SK-N-SH (cell line): ENCODE measurements around the gene AGK. TPM values are rescaled to one million over a fixed set of nuclear protein-coding genes. Genes with fewer than 3 reads are reported as not detected.

ENCODE experiments used
- CTCF ChIA-PET: fragments of 300-600, 350-600 bp; formaldehyde crosslinking; extraction: SDS; loops from one replicate; lab custom pipeline; 2021; lab: Yijun Ruan, JAX
- POLR2A ChIA-PET: fragments of 350-600 bp; sonication (Branson Sonifier 250); formaldehyde crosslinking; extraction: SDS; loops from one replicate; lab custom pipeline; 2020; ENCODE audit warnings: antibody characterized with exemption, inconsistent platforms; lab: Yijun Ruan, JAX
- DNase-seq: peaks from one replicate; pipeline ENCODE4 v3.0.0; 2012
- H2AFZ ChIP-seq: fragments of 200-600 bp; sonication (generic); 2 replicates; pipeline ENCODE4 v1.8.1; 2016; ENCODE audit warnings: antibody characterized with exemption, mild to moderate bottlenecking, low read depth
- H3F3A ChIP-seq: fragments of 200-600 bp; sonication (generic); replicated peaks from 2 replicates; pipeline ENCODE3; 2016; ENCODE audit warnings: antibody characterized with exemption, mild to moderate bottlenecking; ENCODE audit not compliant: insufficient read depth
- H3K27ac ChIP-seq, 2 experiments: fragments of 200-500 bp in 1 of 2; fragments of 200-600 bp in 1 of 2; sonication (Bioruptor generic) in 1 of 2; sonication (generic), shearing (Covaris generic) in 1 of 2; 2 replicates each; pipeline versions ENCODE4 v1.5.1 to v1.6.1; 2014 to 2016; ENCODE audit warnings: low read depth in 2 of 2, inconsistent platforms in 1 of 2, low read length in 1 of 2, mild to moderate bottlenecking in 1 of 2, mixed read lengths in 1 of 2
- H3K27me3 ChIP-seq: fragments of 200-600 bp; sonication (generic), shearing (Covaris generic); 2 replicates; pipeline ENCODE4 v1.6.1; 2016; ENCODE audit warnings: mixed run types; ENCODE audit not compliant: insufficient read depth
- H3K36me3 ChIP-seq, 2 experiments: fragments of 200-500 bp in 1 of 2; fragments of 200-600 bp in 1 of 2; sonication (Bioruptor generic) in 1 of 2; sonication (generic) in 1 of 2; replicated peaks in 1 of 2; 2 replicates each; pipeline versions ENCODE3 to v1.5.1; 2014 to 2016; ENCODE audit warnings: low read length in 1 of 2, mild to moderate bottlenecking in 1 of 2; ENCODE audit not compliant: insufficient read depth in 2 of 2, control insufficient read depth in 1 of 2
- H3K4me1 ChIP-seq, 2 experiments: fragments of 200-500 bp in 1 of 2; fragments of 200-600 bp in 1 of 2; sonication (Bioruptor generic) in 1 of 2; sonication (generic), shearing (Covaris generic) in 1 of 2; 2 replicates each; pipeline versions ENCODE4 v1.5.1 to v1.6.1; 2014 to 2016; ENCODE audit warnings: low read depth in 1 of 2, low read length in 1 of 2, mixed run types in 1 of 2; ENCODE audit not compliant: insufficient read depth in 2 of 2, control insufficient read depth in 1 of 2
- H3K4me2 ChIP-seq: fragments of 200-600 bp; sonication (generic), shearing (Covaris generic); 2 replicates; pipeline ENCODE4 v1.6.1; 2017; ENCODE audit warnings: mixed run types
- H3K4me3 ChIP-seq, 2 experiments: fragments of 200-500 bp in 1 of 2; fragments of 200-600 bp in 1 of 2; sonication (Bioruptor generic) in 1 of 2; sonication (generic), shearing (Covaris generic) in 1 of 2; 2 replicates each; pipeline versions ENCODE4 v1.5.1 to v1.8.1; 2014 to 2016; ENCODE audit warnings: low read depth in 2 of 2, inconsistent platforms in 1 of 2, low read length in 1 of 2, mild to moderate bottlenecking in 1 of 2, mixed read lengths in 1 of 2, moderate library complexity in 1 of 2
- H3K79me2 ChIP-seq: fragments of 200-600 bp; sonication (generic); 2 replicates; pipeline ENCODE4 v1.8.1; 2017; ENCODE audit warnings: mild to moderate bottlenecking; ENCODE audit not compliant: insufficient read depth
- H3K9ac ChIP-seq: fragments of 200-600 bp; sonication (generic); 2 replicates; pipeline ENCODE4 v1.6.1; 2017; ENCODE audit warnings: mixed run types
- H3K9me2 ChIP-seq: fragments of 200-600 bp; sonication (generic); 2 replicates; pipeline ENCODE4 v1.6.1; 2017; ENCODE audit warnings: mixed run types
- H3K9me3 ChIP-seq: fragments of 200-600 bp; sonication (generic); 2 replicates; pipeline ENCODE4 v1.6.1; 2017; ENCODE audit warnings: mixed run types, mild to moderate bottlenecking, moderate library complexity
- H4K20me1 ChIP-seq: fragments of 200-600 bp; sonication (generic); 2 replicates; pipeline ENCODE4 v1.6.1; 2017; ENCODE audit warnings: mild to moderate bottlenecking, mixed run types; ENCODE audit not compliant: insufficient read depth
- CHD2 ChIP-seq: fragments of 150-350 bp; IDR thresholded peaks from 2 replicates; pipeline ENCODE4 v1.6.1; 2018; ENCODE audit warnings: low read length; ENCODE audit not compliant: partially characterized antibody
- ELF1 ChIP-seq: IDR thresholded peaks from 2 replicates; pipeline ENCODE4 v1.4.0; 2012
- EP300 ChIP-seq, 2 experiments: IDR thresholded peaks; 2 replicates each; pipeline versions ENCODE4 v1.4.0 to v1.6.1; 2012; ENCODE audit warnings: borderline replicate concordance in 1 of 2, low read depth in 1 of 2, low read length in 1 of 2
- EZH2phosphoT487 ChIP-seq: fragments of 200-600 bp; sonication (generic); IDR thresholded peaks from 2 replicates; pipeline ENCODE4 v1.6.1; 2017; ENCODE audit warnings: low read depth, mixed run types, mild to moderate bottlenecking, antibody characterized with exemption, moderate library complexity, borderline replicate concordance
- FOXM1 ChIP-seq: IDR thresholded peaks from 2 replicates; pipeline ENCODE4 v1.4.0; 2012; ENCODE audit warnings: low read depth, mild to moderate bottlenecking
- NFIC ChIP-seq: IDR thresholded peaks from 2 replicates; pipeline ENCODE4 v1.4.0; 2012; ENCODE audit warnings: borderline replicate concordance
- NRF1 ChIP-seq: IDR thresholded peaks from 2 replicates; pipeline ENCODE4 v1.6.1; 2012; ENCODE audit warnings: low read depth, mild to moderate bottlenecking, low read length
- PBX3 ChIP-seq: IDR thresholded peaks from 2 replicates; pipeline ENCODE4; 2012
- RCOR1 ChIP-seq: fragments of 150-350 bp; IDR thresholded peaks from 2 replicates; pipeline ENCODE4 v1.6.1; 2017; ENCODE audit warnings: antibody characterized with exemption, low read length
- RFX5 ChIP-seq: IDR thresholded peaks from 2 replicates; pipeline ENCODE4 v1.6.1; 2012; ENCODE audit warnings: mild to moderate bottlenecking, improper control_type of control experiment, low read length
- SMC3 ChIP-seq: IDR thresholded peaks from 2 replicates; pipeline ENCODE4 v1.6.1; 2012; ENCODE audit warnings: low read depth, low read length, improper control_type of control experiment
- TAF1 ChIP-seq: IDR thresholded peaks from 2 replicates; pipeline ENCODE4 v1.6.1; 2012; ENCODE audit warnings: low read depth, mild to moderate bottlenecking, low read length, moderate library complexity, borderline replicate concordance
- TCF12 ChIP-seq: IDR thresholded peaks from 2 replicates; pipeline ENCODE4 v1.4.0; 2012
- WGBS: methylation state at CpG from one replicate; pipeline ENCODE4 v1.1.6; 2017; ENCODE audit warnings: low lambda C conversion rate; 5-methylcytosine and 5-hydroxymethylcytosine counted together
- polyA plus RNA-seq, 3 experiments: library from polyadenylated mRNA; depleted of rRNA; stranded (reverse); fragments of >200 nt; gene quantifications; 2 replicates each; pipeline ENCODE4 v1.2.3, GENCODE V29; 2012

The AGK gene
- polyA plus RNA-seq, 1 of the 3 experiments (the other 2 are of a cell fraction): 45.7 TPM

- no peak for DNase-seq
- no peak for TF ChIP-seq FOXM1
- TF ChIP-seq PBX3: no peak
- no peak for TF ChIP-seq ELF1
- no peak for TF ChIP-seq TCF12
- TF ChIP-seq EZH2phosphoT487: no peak
- no peak for TF ChIP-seq NRF1
- no peak for TF ChIP-seq SMC3
- POLR2A ChIA-PET: no interaction called here
- Histone ChIP-seq H4K20me1 (no peaks in the 10 kb centered on the region), H3K4me1 (no peaks in the 10 kb centered on the region), H3K36me3 (no peaks in the 10 kb centered on the region), H2AFZ (no peak overlapping the region), H3K4me2 (no peak overlapping the region), H3K9me3 (no peaks in the 10 kb centered on the region), H3K79me2 (no peaks in the 10 kb centered on the region), H3F3A (no peaks in the 10 kb centered on the region), H3K4me3 (no peak overlapping the region), H3K27ac (no peak overlapping the region), H3K9me2 (no peaks in the 10 kb centered on the region), H3K27me3 (no peaks in the 10 kb centered on the region; the same call in 1 of the 2 replicates), H3K9ac (no peak overlapping the region)
- CTCF ChIA-PET: interaction anchor here (0.9 to 1.9 kb wide), 4 partner anchors 22 to 456 kb away, joined by 3 to 6 read pairs (median 4); no protein-coding TSS in a partner anchor
Measured at GRCh38 chr7:141525973-141526514, 25.2 kb upstream of the AGK start.

- Histone ChIP-seq H3K9me2 (no peaks in the 10 kb centered on the region), H3K36me3 (no peaks in the 10 kb centered on the region), H3K4me1 (no peaks in the 10 kb centered on the region), H3K27ac (no peak overlapping the region), H3K4me2 (no peak overlapping the region), H3K4me3 (no peak overlapping the region), H3K27me3 (no peaks in the 10 kb centered on the region; the same call in 1 of the 2 replicates), H4K20me1 (no peaks in the 10 kb centered on the region), H3K79me2 (no peaks in the 10 kb centered on the region), H3F3A (no peaks in the 10 kb centered on the region), H2AFZ (no peak overlapping the region), H3K9me3 (no peaks in the 10 kb centered on the region), H3K9ac (no peak overlapping the region)
- ChIA-PET POLR2A (no interaction called here), CTCF (no interaction called here)
- no peak for DNase-seq
- no peak for TF ChIP-seq TAF1
- no peak for TF ChIP-seq EP300 (IDR thresholded peaks at IDR 0.05; ENCODE audit: borderline replicate concordance in 1 of 2, low read depth in 1 of 2, low read length in 1 of 2)
- no peak for TF ChIP-seq NFIC
- TF ChIP-seq ELF1: no peak
- no peak for TF ChIP-seq TCF12
- TF ChIP-seq RCOR1: no peak
- TF ChIP-seq SMC3: no peak
- TF ChIP-seq CHD2: no peak
- TF ChIP-seq RFX5: no peak
- 38% methylated on average over 4 of the region's 4 CpGs for WGBS
Measured at GRCh38 chr7:141527076-141527475, 24.1 kb upstream of the AGK start.
